A549 (cell line): ENCODE measurements around the gene LAT.

Experiments
- BHLHE40 ChIP-seq: IDR thresholded peaks from 2 replicates; pipeline ENCODE4 v1.6.1; 2012; ENCODE audit warnings: low read depth, low read length, inconsistent platforms
- CTCF ChIP-seq: fragments of >200 bp; sonication (Bioruptor Twin); formaldehyde crosslinking; IDR thresholded peaks from 3 replicates; pipeline ENCODE4 v1.5.1; 2016
- JUN ChIP-seq, 2 experiments: fragments of >200 bp; sonication (Bioruptor Twin); formaldehyde crosslinking; IDR thresholded peaks; 2 replicates in 1 of 2; 3 replicates in 1 of 2; pipeline ENCODE4 v1.6.1; 2016 to 2017
- KDM1A ChIP-seq: fragments of 200-600 bp; sonication (generic); IDR thresholded peaks from 2 replicates; pipeline ENCODE4 v1.6.1; 2016; ENCODE audit warnings: low read depth, mild to moderate bottlenecking
- POLR2A ChIP-seq: IDR thresholded peaks from 2 replicates; pipeline ENCODE4 v1.6.1; 2012; ENCODE audit warnings: mild to moderate bottlenecking, low read length
- RARB ChIP-seq: fragments of 250-450 bp; sonication (Bioruptor Pico); IDR thresholded peaks from 2 replicates; pipeline ENCODE4 v1.8.0; 2021; ENCODE audit warnings: mild to moderate bottlenecking, moderate library complexity
- TP53 ChIP-seq: fragments of 250-450 bp; sonication (Bioruptor Pico); IDR thresholded peaks from 2 replicates; pipeline ENCODE4 v1.5.0; 2021; ENCODE audit warnings: mild to moderate bottlenecking, moderate library complexity
- TF ChIP-seq, protein P1 (sequence below): IDR thresholded peaks from 2 replicates; pipeline ENCODE4 v1.6.1; 2012

DNA sequence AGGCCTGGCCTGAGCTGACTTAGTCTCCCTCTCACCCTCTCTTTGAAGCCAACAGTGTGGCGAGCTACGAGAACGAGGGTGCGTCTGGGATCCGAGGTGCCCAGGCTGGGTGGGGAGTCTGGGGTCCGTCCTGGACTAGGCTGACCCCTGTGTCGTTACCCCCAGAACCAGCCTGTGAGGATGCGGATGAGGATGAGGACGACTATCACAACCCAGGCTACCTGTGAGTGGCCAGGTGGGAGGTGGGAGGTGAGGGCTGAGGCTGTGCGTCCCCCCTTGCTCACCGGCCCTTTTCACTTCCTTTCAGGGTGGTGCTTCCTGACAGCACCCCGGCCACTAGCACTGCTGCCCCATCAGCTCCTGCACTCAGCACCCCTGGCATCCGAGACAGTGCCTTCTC is 1.6 kb downstream of the LAT start:
- TF ChIP-seq KDM1A (no peak), CTCF (no peak), TP53 (no peak), BHLHE40 (no peak), RARB (CRISPR knock-in tag) (no peak), JUN (IDR thresholded peaks at IDR 0.05) (no peak), POLR2A (no peak)
- TF ChIP-seq, protein P1, sequence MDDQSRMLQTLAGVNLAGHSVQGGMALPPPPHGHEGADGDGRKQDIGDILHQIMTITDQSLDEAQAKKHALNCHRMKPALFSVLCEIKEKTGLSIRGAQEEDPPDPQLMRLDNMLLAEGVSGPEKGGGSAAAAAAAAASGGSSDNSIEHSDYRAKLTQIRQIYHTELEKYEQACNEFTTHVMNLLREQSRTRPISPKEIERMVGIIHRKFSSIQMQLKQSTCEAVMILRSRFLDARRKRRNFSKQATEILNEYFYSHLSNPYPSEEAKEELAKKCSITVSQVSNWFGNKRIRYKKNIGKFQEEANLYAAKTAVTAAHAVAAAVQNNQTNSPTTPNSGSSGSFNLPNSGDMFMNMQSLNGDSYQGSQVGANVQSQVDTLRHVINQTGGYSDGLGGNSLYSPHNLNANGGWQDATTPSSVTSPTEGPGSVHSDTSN, result no peak
